Panc1 (cell line): ENCODE data around the gene SLC31A2. TPM values are rescaled to one million over a fixed set of nuclear protein-coding genes. Genes with fewer than 3 reads are reported as not detected.

Source experiments
- ATAC-seq: fragments of 200-7000 bp; cut with Tn5 transposase; 2 replicates; pipeline ENCODE4 v1.9.1; 2020; ENCODE audit warnings: mild to moderate bottlenecking, moderate library complexity
- BruUV-seq: library from RNA; stranded (reverse); fragments of 400-500 nt; replicated peaks from 2 replicates; lab custom pipeline; 2021; lab: Mats Ljungman, UMichigan
- CTCF ChIA-PET: fragments of 300-600 bp; sonication (Branson Sonifier 250); formaldehyde crosslinking; loops from one replicate; lab custom pipeline; 2022; ENCODE audit warnings: antibody characterized with exemption; lab: Charles Lee
- POLR2A ChIA-PET: fragments of 300-600 bp; sonication (Branson Sonifier 250); formaldehyde crosslinking; loops from one replicate; lab custom pipeline; 2022; ENCODE audit warnings: antibody characterized with exemption; lab: Charles Lee
- DNase-seq: peaks from one replicate; pipeline ENCODE4 v3.0.0-alpha.2; 2010; ENCODE audit warnings: low read depth, low spot score
- H3K27ac ChIP-seq: 2 replicates; pipeline ENCODE4 v1.5.1; 2011; ENCODE audit warnings: mild to moderate bottlenecking, low read length, inconsistent platforms
- H3K27me3 ChIP-seq: fragments of 200-500 bp; sonication (Bioruptor generic); 2 replicates; pipeline ENCODE4 v1.6.0; 2014; ENCODE audit warnings: low read length, inconsistent platforms; ENCODE audit not compliant: control insufficient read depth, insufficient read depth
- H3K36me3 ChIP-seq: fragments of 200-500 bp; sonication (Bioruptor generic); 2 replicates; pipeline ENCODE4 v1.5.1; 2014; ENCODE audit warnings: inconsistent platforms, mild to moderate bottlenecking, low read length, moderate library complexity; ENCODE audit not compliant: control insufficient read depth, insufficient read depth
- H3K4me1 ChIP-seq: 2 replicates; pipeline ENCODE4 v1.5.1; 2011; ENCODE audit warnings: inconsistent platforms, mild to moderate bottlenecking, low read length, moderate library complexity; ENCODE audit not compliant: control insufficient read depth, insufficient read depth
- H3K4me3 ChIP-seq, 2 experiments: 2 replicates each; pipeline ENCODE4 v1.5.1; 2011 to 2012; ENCODE audit warnings: low read depth in 2 of 2, low read length in 2 of 2, mild to moderate bottlenecking in 2 of 2, inconsistent platforms in 1 of 2, moderate library complexity in 1 of 2
- H3K9me3 ChIP-seq: fragments of 200-500 bp; sonication (Bioruptor generic); 2 replicates; pipeline ENCODE4 v1.5.1; 2014; ENCODE audit warnings: low read depth, mild to moderate bottlenecking, inconsistent platforms, low read length, moderate library complexity; ENCODE audit not compliant: control insufficient read depth, insufficient read depth
- CTCF ChIP-seq: fragments of 450-650 bp; IDR thresholded peaks from 2 replicates; pipeline ENCODE4 v1.5.1; 2017; ENCODE audit warnings: mild to moderate bottlenecking
- POLR2AphosphoS5 ChIP-seq: IDR thresholded peaks from 2 replicates; pipeline ENCODE4 v1.6.1; 2012; ENCODE audit warnings: mild to moderate bottlenecking, low read depth, low read length, moderate library complexity
- REST ChIP-seq, 2 experiments: IDR thresholded peaks; 2 replicates each; pipeline ENCODE4 v1.6.1; 2011 to 2012; ENCODE audit warnings: low read depth in 2 of 2, control low read depth in 1 of 2, low read length in 1 of 2, mild to moderate bottlenecking in 1 of 2, moderate library complexity in 1 of 2; ENCODE audit not compliant: insufficient read depth in 1 of 2
- SIN3A ChIP-seq: IDR thresholded peaks from 2 replicates; pipeline ENCODE4 v1.6.1; 2012; ENCODE audit warnings: low read depth, mild to moderate bottlenecking, low read length, moderate library complexity, borderline replicate concordance; ENCODE audit not compliant: insufficient read depth
- TCF7L2 ChIP-seq: IDR thresholded peaks from 2 replicates; pipeline ENCODE4 v1.6.1; 2011; ENCODE audit warnings: mild to moderate bottlenecking, low read depth, low read length, inconsistent platforms
- in situ Hi-C: cut with HindIII; loops from 2 replicates; pipeline ENCODE4 v1.10.0; 2016; ENCODE audit warnings: low sequenced_read_pairs, low pct_unique_long_range_greater_than_20kb
- intact Hi-C: fragments of 100-400 bp; cut with micrococcal nuclease; formaldehyde crosslinking; loops from one replicate; pipeline ENCODE4 v1.10.0; 2022; ENCODE audit not compliant: unreplicated experiment
- total RNA-seq: library from RNA; stranded (reverse); gene quantifications from one replicate; pipeline ENCODE4 v1.2.1, GENCODE V29; 2021; ENCODE audit not compliant: unreplicated experiment

The SLC31A2 gene
- total RNA-seq, 1 experiment from 2014 or later = 5.3 TPM

DNA sequence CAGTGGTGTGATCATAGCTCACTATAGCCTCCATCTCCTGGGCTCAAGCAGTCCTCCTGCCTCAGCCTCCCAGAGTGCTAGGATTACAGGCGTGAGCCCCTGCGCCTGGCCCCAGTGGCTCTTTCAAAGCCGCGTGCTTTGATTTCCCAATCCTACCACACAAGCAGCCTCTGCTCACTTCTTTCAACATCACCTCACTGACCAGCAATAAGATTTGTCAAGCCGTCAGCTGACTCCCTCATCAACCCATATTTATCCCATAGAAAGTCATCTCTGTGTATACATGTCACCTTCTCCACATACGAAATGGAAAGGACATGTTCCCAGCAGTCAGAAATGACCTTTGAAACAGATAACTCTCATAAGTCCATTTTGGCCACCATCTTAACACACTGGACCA lies 26.0 kb downstream of the SLC31A2 start:
- no peak for DNase-seq
- TF ChIP-seq CTCF (no peak), REST (IDR thresholded peaks at IDR 0.05; ENCODE audit: insufficient read depth in 1 of 2, low read depth in 2 of 2, low read length in 1 of 2) (no peak), TCF7L2 (no peak), SIN3A (no peak), POLR2AphosphoS5 (no peak)
- H3K4me3 ChIP-seq = no peak overlapping the region
- intact Hi-C loops = no loop called here
- no peaks in the 10 kb centered on the region for H3K9me3 ChIP-seq
- ChIA-PET CTCF (no interaction called here), POLR2A (no interaction called here)
- no peaks in the 10 kb centered on the region for H3K4me1 ChIP-seq
- in situ Hi-C loops = no loop called here
- H3K27me3 ChIP-seq = no peaks in the 10 kb centered on the region
- no peak overlapping the region for H3K27ac ChIP-seq
- no peak for ATAC-seq
- peaks cover 18% of the 10 kb centered on the region for H3K36me3 ChIP-seq
- BruUV-seq = no TSS peak

- in situ Hi-C loops = no loop called here
- ChIA-PET POLR2A (no interaction called here), CTCF (no interaction called here)
- TF ChIP-seq CTCF = no peak
- no peak for TF ChIP-seq REST (IDR thresholded peaks at IDR 0.05; ENCODE audit: insufficient read depth in 1 of 2, low read depth in 2 of 2, low read length in 1 of 2)
- TF ChIP-seq SIN3A = no peak
- TF ChIP-seq POLR2AphosphoS5 = no peak
- TF ChIP-seq TCF7L2 = no peak
- H3K36me3 ChIP-seq = peaks cover 20% of the 10 kb centered on the region
- ATAC-seq = no peak
- no peaks in the 10 kb centered on the region for H3K9me3 ChIP-seq
- BruUV-seq = no TSS peak
- DNase-seq = no peak
- H3K27ac ChIP-seq = no peak overlapping the region
- H3K4me3 ChIP-seq = no peak overlapping the region
- no peaks in the 10 kb centered on the region for H3K27me3 ChIP-seq
- H3K4me1 ChIP-seq = no peaks in the 10 kb centered on the region
- intact Hi-C loops = no loop called here
Observed at GRCh38 chr9:113177251-113177650, 26.4 kb downstream of the SLC31A2 start.
